Stimulated activated CD4-positive, alpha-beta T cell treated with anti-CD3 and anti-CD28 coated beads, Interleukin-15, amount 100 ng/mL, for 48 hours (primary cell): ENCODE data around the gene WDR93.

Experiments used
- DNase-seq, 2 donors: peaks; one replicate each; pipeline ENCODE4 v3.0.0-alpha.2; 2020; ENCODE audit warnings: low read depth in 2 of 2

Gene WDR93

GRCh38 chr15:89749054-89749453 lies 58.4 kb downstream of the WDR93 start:
- no peak for DNase-seq

GRCh38 chr15:89749526-89749925 lies 58.9 kb downstream of the WDR93 start:
- no peak for DNase-seq

- no peak for DNase-seq
Observed at GRCh38 chr15:89749951-89750559, 59.4 kb downstream of the WDR93 start.

GRCh38 chr15:89750560-89751542 lies 60.2 kb downstream of the WDR93 start, which contains the start of gene MESP1:
TSS of gene MESP1 (minus strand) at chr15:89751249. CDS start at chr15:89751231, 18 bp downstream.
- DNase-seq = peak; percentile 79 to 81

GRCh38 chr15:89751748-89752147 lies 61.1 kb downstream of the WDR93 start:
- DNase-seq = no peak

GRCh38 chr15:89753855-89754254 lies 63.2 kb downstream of the WDR93 start:
- no peak for DNase-seq

GRCh38 chr15:89754361-89755154 lies 63.9 kb downstream of the WDR93 start:
- DNase-seq = no peak

- no peak for DNase-seq
Observed at GRCh38 chr15:89755701-89756100, 65.1 kb downstream of the WDR93 start.

- DNase-seq = no peak
Observed at GRCh38 chr15:89756897-89757296, 66.3 kb downstream of the WDR93 start.

GRCh38 chr15:89758283-89758682 lies 67.7 kb downstream of the WDR93 start:
- DNase-seq = no peak

GRCh38 chr15:89758981-89759380 lies 68.4 kb downstream of the WDR93 start:
- DNase-seq = no peak

- no peak for DNase-seq
Observed at GRCh38 chr15:89759835-89760234, 69.2 kb downstream of the WDR93 start.

- peak; percentile 32 to 55 for DNase-seq
Observed at GRCh38 chr15:89760303-89761008, 69.8 kb downstream of the WDR93 start.

GRCh38 chr15:89761009-89761831 lies 70.6 kb downstream of the WDR93 start:
- no peak for DNase-seq

GRCh38 chr15:89761929-89762328 lies 71.3 kb downstream of the WDR93 start:
- DNase-seq = no peak

GRCh38 chr15:89765694-89766093 lies 75.1 kb downstream of the WDR93 start:
- DNase-seq = no peak

GRCh38 chr15:89766357-89767311 lies 76.0 kb downstream of the WDR93 start:
- no peak for DNase-seq

- DNase-seq = no peak
Observed at GRCh38 chr15:89767411-89767915, 76.9 kb downstream of the WDR93 start.

GRCh38 chr15:89768071-89768500 lies 77.5 kb downstream of the WDR93 start:
- no peak for DNase-seq
